Gastrocnemius medialis (tissue), 4 donors: ENCODE measurements around the gene PRX.

Source experiments
- CTCF ChIP-seq, 5 experiments: fragments of 450-650 bp in 3 of 5; fragments of 200-600 bp in 2 of 5; sonication (generic) in 2 of 5; IDR thresholded peaks in 4 of 5; conservative IDR thresholded peaks in 1 of 5; 1 replicate in 4 of 5; 2 replicates in 1 of 5; pipeline ENCODE4 v1.5.1; 2016 to 2019; ENCODE audit warnings: antibody characterized with exemption in 5 of 5, mild to moderate bottlenecking in 3 of 5, moderate library complexity in 3 of 5
- POLR2A ChIP-seq, 2 donors: fragments of 450-650 bp; IDR thresholded peaks; one replicate each; pipeline ENCODE4 v1.6.1; 2017; ENCODE audit warnings: antibody characterized with exemption in 2 of 2, mild to moderate bottlenecking in 2 of 2, moderate library complexity in 2 of 2

DNA sequence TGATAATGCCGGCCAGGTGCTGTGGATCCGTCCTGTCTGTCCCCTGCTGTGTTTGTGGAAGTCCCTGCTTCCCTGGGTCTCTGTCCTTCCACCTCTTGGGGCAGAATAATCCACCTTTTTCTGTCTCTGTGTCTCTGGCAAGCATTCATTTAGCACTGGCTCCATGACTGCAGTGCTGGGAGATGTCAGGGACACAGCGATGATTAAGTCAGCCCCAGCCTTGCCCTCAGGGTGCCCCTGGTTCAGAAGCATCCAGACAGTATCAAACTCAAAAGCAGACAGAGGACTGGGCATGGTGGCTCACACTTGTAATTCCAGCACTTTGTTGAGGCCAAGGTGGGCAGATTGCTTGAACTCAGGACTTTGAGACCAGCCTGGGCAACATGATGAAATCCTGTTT lies 24.7 kb downstream of the PRX start:
- TF ChIP-seq CTCF (IDR thresholded peaks at IDR 0.05 in 4 of 5, conservative IDR thresholded peaks at IDR 0.05 in 1 of 5) (no peak), POLR2A (IDR thresholded peaks at IDR 0.05) (no peak)
